Choroid plexus epithelial cell (primary cell): ENCODE results near the gene PDSS2.

Source experiments
- DNase-seq: peaks from one replicate; pipeline ENCODE4 v3.0.0-alpha.2; 2010; ENCODE audit warnings: low read depth
- H3K4me3 ChIP-seq: 2 replicates; pipeline ENCODE4 v1.5.1; 2011; ENCODE audit warnings: low read depth, mild to moderate bottlenecking, control low read depth, low read length, moderate library complexity
- TF ChIP-seq, protein P1 (sequence below): conservative IDR thresholded peaks from 2 replicates; pipeline ENCODE4 v1.5.1; 2011; ENCODE audit warnings: low read depth, mild to moderate bottlenecking, control low read depth, inconsistent platforms, low read length, moderate library complexity

The PDSS2 gene

DNA sequence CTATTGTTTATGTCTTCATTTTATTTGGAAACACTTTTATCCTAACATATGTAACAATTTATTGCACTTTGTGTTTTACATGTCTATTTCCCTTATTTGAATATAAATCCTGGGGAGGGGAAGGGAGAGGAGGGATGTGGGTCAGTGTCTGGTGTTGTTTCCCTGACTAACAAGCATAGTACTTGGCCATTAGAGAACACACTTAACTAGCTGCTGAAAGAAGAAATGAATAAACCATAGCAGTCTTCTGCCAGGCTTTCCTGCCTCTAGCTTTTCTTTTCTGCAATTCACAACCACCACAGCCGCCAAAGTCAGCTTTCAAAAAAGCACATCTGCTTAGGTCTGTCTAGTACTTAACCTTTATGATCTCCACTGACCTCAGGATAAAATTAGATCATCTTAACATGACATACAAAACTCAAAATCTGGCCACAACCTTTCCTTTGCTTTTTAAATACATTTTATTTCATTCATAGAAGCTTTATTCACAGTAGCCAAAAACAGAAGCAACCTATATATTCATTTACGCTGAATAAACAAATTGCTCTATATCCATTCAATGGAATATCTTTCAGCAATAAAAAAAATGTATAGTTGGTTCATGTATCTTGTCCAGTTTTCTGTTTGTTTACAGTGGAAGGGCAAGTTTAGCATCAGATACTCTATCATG lies 16.3 kb downstream of the PDSS2 start:
- H3K4me3 ChIP-seq, result no peak overlapping the region
- TF ChIP-seq, protein P1, sequence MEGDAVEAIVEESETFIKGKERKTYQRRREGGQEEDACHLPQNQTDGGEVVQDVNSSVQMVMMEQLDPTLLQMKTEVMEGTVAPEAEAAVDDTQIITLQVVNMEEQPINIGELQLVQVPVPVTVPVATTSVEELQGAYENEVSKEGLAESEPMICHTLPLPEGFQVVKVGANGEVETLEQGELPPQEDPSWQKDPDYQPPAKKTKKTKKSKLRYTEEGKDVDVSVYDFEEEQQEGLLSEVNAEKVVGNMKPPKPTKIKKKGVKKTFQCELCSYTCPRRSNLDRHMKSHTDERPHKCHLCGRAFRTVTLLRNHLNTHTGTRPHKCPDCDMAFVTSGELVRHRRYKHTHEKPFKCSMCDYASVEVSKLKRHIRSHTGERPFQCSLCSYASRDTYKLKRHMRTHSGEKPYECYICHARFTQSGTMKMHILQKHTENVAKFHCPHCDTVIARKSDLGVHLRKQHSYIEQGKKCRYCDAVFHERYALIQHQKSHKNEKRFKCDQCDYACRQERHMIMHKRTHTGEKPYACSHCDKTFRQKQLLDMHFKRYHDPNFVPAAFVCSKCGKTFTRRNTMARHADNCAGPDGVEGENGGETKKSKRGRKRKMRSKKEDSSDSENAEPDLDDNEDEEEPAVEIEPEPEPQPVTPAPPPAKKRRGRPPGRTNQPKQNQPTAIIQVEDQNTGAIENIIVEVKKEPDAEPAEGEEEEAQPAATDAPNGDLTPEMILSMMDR, result no peak
- no peak for DNase-seq

DNA sequence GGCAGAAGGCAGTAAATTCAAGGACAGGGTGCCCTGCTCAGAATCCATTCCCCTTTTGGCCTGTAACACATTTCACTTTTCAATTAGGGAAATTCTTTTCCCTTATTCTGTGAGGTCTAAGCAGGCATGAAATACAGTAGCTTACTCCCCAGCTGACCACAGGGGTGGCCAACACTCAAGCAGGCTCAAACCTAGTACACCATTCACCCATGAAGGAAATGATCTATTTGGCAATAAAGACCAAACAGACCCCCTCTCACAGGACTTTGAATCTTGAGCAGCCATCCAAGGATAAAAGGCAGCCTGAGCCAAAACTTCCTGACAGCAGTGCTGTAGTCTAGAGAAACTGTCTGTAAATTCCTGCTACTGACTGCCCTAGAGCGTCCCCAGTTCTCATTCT lies 17.7 kb downstream of the PDSS2 start:
- TF ChIP-seq, protein P1, result no peak
- no peak for DNase-seq

DNA sequence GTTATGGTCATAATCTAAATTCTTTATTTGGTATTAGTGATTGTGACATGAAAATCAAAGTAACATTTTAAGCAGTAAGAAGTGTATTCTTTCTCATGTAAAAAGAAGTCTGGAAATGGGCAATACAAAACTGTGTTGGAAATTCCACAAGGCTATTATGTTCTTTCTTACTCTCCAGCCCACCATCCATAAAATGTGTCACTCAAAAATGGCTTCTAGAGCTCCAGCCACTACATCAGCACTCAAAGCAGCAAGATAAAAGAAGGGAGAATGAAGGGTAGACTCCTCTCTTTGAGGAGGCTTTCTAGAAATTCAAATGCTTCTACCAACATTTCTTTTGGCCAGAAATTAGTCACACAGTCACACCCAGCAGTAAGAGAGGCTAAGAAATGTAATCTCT lies 18.4 kb downstream of the PDSS2 start:
- TF ChIP-seq, protein P1, result no peak
- H3K4me3 ChIP-seq, result no peak overlapping the region
- DNase-seq, result no peak

More for the DNA sequence above, 17.7 kb downstream of the PDSS2 start:
- no peak overlapping the region for H3K4me3 ChIP-seq

DNA sequence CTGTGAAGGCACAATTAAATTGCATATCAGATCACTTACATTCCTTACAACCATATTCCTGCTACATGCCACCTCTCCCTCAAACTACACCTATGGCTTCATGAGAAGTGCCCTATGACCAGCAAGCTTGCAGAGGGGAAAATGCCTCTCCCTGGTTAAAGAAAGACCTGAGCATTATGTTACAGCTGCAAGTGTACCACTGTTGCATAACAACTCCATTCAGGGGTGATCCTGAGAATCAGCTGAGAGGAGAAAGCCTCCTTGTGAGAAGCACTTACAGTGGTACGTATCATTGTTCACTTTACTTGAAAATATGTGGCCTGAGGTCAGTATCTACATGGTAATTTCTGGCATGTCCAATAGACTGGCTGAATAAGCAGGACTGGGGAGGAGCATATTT lies 20.0 kb downstream of the PDSS2 start:
- TF ChIP-seq, protein P1, result no peak
- H3K4me3 ChIP-seq, result no peak overlapping the region
- DNase-seq, result peak; percentile 55

DNA sequence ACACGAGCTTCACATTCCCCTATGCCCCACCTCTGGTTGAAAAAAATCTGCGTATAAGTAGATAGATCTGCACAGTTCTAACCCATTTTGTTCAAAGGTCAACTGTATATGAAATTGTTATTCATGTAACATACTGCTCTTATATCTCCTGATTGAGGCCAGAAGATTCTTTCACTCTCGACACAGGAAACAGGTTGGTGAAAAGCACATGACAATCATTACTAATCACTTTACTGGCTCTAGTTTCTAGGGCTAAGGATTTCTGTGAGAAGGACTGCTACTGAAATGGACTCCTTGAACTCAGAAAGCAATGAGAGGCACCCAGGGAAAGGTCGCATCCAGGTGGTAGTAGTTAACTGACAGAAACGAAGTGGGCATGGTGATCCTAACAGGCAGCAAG lies 21.7 kb downstream of the PDSS2 start:
- no peak for DNase-seq
- TF ChIP-seq, protein P1, result no peak
- no peak overlapping the region for H3K4me3 ChIP-seq

DNA sequence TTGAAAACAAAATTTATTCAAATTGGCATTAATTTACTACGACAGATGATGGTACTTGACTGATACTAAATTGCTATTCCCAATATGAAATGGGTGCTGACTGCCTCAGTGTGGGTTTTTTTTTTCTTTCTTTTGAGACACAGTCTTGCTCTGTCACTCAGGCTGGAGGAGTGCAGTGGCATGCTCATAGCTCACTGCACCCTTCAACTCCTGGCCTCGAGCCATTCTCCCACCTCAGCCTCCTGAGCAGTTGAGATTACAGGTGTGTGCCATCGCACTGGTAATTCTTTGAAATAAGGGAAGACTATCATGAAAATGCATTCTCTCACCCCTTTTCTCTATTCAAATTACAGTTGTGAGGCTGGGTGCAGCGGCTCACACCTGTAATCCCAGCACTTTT lies 22.5 kb downstream of the PDSS2 start:
- DNase-seq, result no peak
- no peak overlapping the region for H3K4me3 ChIP-seq
- TF ChIP-seq, protein P1, result no peak

DNA sequence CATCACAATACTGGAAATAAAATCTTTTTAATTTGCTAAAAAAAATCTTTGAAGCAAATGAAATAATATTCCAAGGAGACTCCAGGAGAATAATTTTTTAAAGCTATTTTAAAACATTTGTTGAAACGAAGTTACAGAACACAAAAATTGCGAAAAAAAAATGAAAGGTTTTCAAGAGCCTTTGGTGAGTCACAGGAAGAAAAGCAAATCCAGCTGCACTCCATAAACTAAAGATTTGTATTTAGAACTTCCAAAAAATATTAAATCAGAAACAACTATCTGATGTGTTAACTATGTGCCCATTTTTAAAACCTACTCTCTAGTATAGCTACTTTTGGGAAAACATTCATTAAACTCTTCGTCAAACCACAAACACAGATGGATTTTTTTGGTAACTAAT lies 23.6 kb downstream of the PDSS2 start:
- DNase-seq, result peak; percentile 29
- TF ChIP-seq, protein P1, result no peak
- H3K4me3 ChIP-seq, result no peak overlapping the region
